Measurements from ENCODE around the gene PCDH9.

Gene PCDH9

DNA sequence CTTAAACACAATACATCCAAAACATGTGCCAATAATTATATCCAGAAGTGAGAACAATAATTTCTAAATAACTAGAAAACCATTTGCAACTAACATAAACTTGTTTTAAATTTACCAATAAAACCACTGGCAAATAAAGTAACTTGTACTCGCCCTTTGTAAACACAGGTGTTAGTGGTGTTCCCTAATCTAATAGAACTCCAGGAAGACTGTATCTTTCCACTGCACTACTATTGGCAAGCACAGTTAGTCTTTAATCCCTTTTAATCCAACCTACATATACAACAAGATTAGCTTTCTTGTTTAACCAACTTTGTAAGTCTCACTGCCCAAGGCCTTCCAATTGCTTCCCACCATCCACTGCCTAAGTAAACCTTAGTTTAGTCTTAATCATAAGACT, 79.5 kb downstream of the PCDH9 start:
- Histone ChIP-seq H4K20me1 (no peaks in the 10 kb centered on the region), H3K9ac (no peak overlapping the region), H3K27ac (no peak overlapping the region), H3K36me3 (no peaks in the 10 kb centered on the region), H3K9me3 (no peaks in the 10 kb centered on the region), H3K4me3 (no peak overlapping the region), H3K27me3 (no peaks in the 10 kb centered on the region), H3K4me2 (no peak overlapping the region), H3K4me1 (peaks cover 37% of the 10 kb centered on the region)
- TF ChIP-seq Cebpa-rat (IDR thresholded peaks at IDR 0.05), result no peak

DNA sequence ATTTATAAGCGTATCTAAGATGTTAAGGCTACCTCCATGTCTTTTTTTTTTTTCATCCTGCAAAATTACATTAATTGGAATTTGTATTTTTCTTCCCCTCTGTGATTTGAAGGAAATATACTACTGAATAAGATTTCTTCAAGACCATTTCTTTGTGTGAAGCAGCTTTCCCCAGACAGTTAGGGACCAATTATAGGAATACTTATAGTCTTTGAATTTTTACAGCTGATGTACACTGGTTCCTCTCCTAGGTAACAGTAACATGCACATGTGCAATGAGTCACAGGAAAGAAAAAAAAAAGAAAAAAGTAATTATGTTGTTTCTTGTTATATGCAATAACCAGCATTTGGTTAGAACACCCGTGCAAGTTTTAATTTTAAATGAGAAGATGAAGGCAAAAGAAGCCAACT, 82.0 kb downstream of the PCDH9 start:
- Histone ChIP-seq H3K36me3 (no peaks in the 10 kb centered on the region), H3K4me2 (peak overlapping the region; percentile 86), H3K9ac (peak overlapping the region; percentile 49; the same call in 1 of the 2 replicates), H3K4me3 (peak overlapping the region; percentile 52; the same call in 1 of the 2 replicates), H3K4me1 (peaks cover 58% of the 10 kb centered on the region), H4K20me1 (no peaks in the 10 kb centered on the region), H3K27ac (peak overlapping the region; percentile 75), H3K27me3 (no peaks in the 10 kb centered on the region), H3K9me3 (no peaks in the 10 kb centered on the region)
- TF ChIP-seq Cebpa-rat (IDR thresholded peaks at IDR 0.05), result no peak

DNA sequence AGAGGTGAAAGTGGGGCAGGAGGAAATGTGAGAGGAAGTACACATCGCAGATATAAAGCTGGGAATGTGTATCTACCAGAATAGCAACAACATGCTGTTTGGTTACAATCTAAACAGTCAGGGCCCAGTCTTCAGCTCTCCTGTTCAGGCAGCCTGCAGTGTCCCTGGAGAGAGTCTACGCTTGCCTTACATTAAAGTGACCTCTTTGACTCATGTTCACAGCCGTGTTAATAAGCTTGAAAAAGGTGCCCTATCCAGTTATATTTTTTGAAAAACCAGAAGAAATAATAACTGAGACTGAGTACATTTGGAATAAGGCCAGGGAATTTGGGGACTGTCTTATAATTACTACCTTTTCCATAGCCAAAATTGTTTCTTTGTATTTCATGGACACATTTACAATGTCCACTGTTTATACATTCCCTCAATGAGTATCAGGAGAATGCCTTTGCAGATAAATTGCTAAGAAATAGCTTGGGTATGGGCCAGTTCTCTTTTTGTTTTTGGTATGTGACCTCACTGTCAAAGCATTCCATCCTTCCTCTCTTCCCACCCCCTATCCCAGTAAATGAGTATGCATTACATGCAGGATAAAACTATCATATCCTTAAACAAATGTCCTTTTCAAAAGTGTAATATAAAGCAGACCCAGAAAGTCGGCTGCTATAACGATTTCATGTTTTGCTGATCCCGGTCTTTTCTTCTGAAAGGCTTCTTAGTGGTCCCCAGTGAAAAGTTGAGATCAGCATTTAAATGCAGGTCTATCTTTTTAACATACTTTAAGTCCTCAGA, 82.6 kb downstream of the PCDH9 start:
- H3K9ac ChIP-seq, result peak overlapping the region; percentile 49
- peak overlapping the region; percentile 75 for H3K27ac ChIP-seq
- no peaks in the 10 kb centered on the region for H3K9me3 ChIP-seq
- peaks cover 58% of the 10 kb centered on the region for H3K4me1 ChIP-seq
- H3K4me2 ChIP-seq, result peak overlapping the region; percentile 86
- TF ChIP-seq Cebpa-rat (IDR thresholded peaks at IDR 0.05), result no peak
- no peaks in the 10 kb centered on the region for H4K20me1 ChIP-seq
- no peaks in the 10 kb centered on the region for H3K27me3 ChIP-seq
- no peaks in the 10 kb centered on the region for H3K36me3 ChIP-seq
- peak overlapping the region; percentile 52 for H3K4me3 ChIP-seq

DNA sequence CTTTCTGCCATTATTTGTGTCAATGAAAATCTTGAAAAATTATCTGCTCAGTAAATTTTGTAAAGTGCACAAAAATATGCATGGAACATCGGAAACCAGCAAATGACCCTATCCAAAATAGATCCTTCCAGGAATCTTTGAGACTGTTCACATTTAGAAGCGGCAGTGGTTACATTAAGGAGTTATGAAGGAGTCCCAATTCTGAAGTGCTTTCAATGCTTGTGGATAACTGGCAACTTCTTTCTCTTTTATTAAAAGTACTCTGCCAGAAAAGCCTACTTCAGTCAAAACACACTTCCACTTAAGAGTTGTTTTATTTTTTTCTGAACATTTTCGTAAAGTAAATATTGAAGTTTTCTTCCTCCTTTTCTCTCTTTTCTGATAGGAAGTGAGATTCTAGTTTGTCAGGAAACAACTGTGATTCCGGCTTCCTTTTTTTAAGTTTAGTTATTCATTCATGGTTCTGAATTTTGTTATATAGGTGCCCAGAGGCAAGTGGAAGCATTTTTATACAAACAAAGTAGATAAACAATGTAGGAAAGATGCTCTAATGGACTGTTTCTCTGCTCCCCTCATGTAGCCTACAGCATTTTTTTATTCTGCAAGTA, 83.5 kb downstream of the PCDH9 start:
- Histone ChIP-seq H3K9ac (peak overlapping the region; percentile 49), H3K36me3 (no peaks in the 10 kb centered on the region), H3K27me3 (no peaks in the 10 kb centered on the region), H3K9me3 (no peaks in the 10 kb centered on the region), H3K4me3 (peak overlapping the region; percentile 52), H3K4me1 (peaks cover 58% of the 10 kb centered on the region), H4K20me1 (no peaks in the 10 kb centered on the region), H3K4me2 (peak overlapping the region; percentile 86), H3K27ac (peak overlapping the region; percentile 75)
- no peak for TF ChIP-seq Cebpa-rat (IDR thresholded peaks at IDR 0.05)

DNA sequence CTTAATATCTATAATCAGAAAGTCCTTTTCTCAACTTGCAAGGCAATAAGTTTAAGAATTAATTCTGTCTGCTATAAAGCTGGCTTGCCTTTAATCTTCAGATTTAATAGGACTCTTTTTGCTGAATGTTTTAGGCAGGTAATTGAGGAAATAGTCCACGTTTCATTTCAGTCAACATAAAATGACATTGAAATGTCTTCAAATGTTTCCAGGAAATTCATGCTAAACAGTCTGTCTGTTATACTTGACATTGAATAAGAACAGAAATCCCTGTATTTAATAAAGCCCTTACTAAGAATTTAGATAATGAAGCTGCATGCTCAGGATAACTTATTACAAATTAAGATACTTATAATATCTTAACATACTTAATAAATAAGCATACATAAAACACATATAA, 84.2 kb downstream of the PCDH9 start:
- no peak overlapping the region for H3K4me3 ChIP-seq
- H3K27me3 ChIP-seq, result no peaks in the 10 kb centered on the region
- no peaks in the 10 kb centered on the region for H3K9me3 ChIP-seq
- peak overlapping the region; percentile 75 for H3K27ac ChIP-seq
- no peaks in the 10 kb centered on the region for H4K20me1 ChIP-seq
- 0 out of 2 replicates have a peak overlapping the region, but pooled peaks have one; percentile 86 for H3K4me2 ChIP-seq
- no peaks in the 10 kb centered on the region for H3K36me3 ChIP-seq
- H3K9ac ChIP-seq, result no peak overlapping the region
- peaks cover 58% of the 10 kb centered on the region for H3K4me1 ChIP-seq
- no peak for TF ChIP-seq Cebpa-rat (IDR thresholded peaks at IDR 0.05)

DNA sequence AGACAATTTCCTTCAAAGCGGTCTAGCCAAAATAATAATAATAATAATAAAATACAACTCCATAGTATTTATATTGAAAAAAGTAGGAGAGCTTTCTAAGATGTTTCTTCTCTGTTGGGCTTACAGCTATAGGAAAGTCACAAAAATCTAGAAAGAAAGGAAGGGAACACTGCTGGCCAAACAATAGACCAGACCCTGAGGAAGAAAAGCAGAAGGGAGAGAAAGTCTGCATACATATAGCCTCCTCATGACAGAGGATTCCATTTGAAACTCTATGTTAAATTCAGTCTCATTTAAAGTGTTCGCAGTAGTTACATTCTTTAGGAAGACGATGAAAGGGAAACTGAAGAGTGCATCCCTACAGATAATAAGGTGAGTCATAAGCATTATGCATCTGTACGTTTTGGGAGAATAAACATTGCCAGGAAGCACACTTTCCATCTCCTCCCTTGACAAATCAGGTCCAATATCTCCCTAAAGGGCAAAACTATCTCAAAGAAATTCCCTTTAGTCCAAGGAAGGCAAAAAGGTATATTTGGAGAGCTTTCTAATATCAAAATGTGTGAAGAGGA, 86.5 kb downstream of the PCDH9 start:
- TF ChIP-seq Cebpa-rat (IDR thresholded peaks at IDR 0.05), result no peak
- Histone ChIP-seq H3K4me3 (no peak overlapping the region), H3K4me2 (peak overlapping the region; percentile 53), H3K36me3 (no peaks in the 10 kb centered on the region), H3K27me3 (no peaks in the 10 kb centered on the region), H3K9me3 (no peaks in the 10 kb centered on the region), H4K20me1 (no peaks in the 10 kb centered on the region), H3K27ac (peak overlapping the region; percentile 7; the same call in 1 of the 2 replicates), H3K4me1 (peaks cover 55% of the 10 kb centered on the region), H3K9ac (no peak overlapping the region)

DNA sequence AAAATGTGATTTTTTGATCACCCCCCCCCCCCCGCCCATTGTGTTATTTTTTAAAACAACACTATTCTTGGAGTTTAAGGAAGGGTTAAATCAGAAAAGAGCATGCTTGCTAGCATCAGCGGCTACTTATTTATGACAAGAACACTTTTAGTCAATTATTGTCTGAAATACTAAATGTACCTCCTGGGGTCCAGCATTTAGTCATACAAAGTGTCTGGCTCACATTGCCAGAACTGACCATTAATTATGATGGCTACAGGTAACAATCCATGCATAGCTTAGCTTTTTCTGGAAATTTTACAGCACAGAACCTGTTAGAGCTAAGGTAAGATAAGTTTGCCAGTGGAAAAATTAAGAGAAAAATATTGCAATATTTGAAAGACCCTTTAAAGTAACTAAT, 90.1 kb downstream of the PCDH9 start:
- Histone ChIP-seq H3K9me3 (no peaks in the 10 kb centered on the region), H3K4me1 (peaks cover 36% of the 10 kb centered on the region), H3K4me2 (no peak overlapping the region), H3K27me3 (no peaks in the 10 kb centered on the region), H3K27ac (no peak overlapping the region), H4K20me1 (no peaks in the 10 kb centered on the region), H3K4me3 (no peak overlapping the region), H3K9ac (no peak overlapping the region), H3K36me3 (no peaks in the 10 kb centered on the region)
- no peak for TF ChIP-seq Cebpa-rat (IDR thresholded peaks at IDR 0.05)

DNA sequence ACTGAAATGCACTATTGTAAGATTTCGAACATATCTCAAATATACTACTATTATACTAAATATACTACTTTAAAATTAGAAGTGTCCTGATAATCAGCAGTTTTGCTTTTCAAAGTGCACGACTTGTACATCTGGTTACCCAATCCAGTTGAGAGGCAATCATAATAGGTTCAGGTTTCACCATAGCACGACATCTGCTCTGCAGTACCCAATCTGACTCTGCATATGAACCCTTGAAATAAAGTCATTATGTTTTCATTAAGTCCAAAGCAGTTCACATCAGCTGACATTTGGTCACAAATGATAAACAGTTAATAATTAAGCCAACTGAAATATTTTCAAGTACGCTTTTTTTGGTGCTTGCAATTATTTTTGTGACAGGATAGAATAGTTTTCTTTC, 90.6 kb downstream of the PCDH9 start:
- H3K4me3 ChIP-seq, result no peak overlapping the region
- no peak overlapping the region for H3K27ac ChIP-seq
- no peak overlapping the region for H3K4me2 ChIP-seq
- no peaks in the 10 kb centered on the region for H4K20me1 ChIP-seq
- no peak for TF ChIP-seq Cebpa-rat (IDR thresholded peaks at IDR 0.05)
- no peaks in the 10 kb centered on the region for H3K36me3 ChIP-seq
- H3K27me3 ChIP-seq, result no peaks in the 10 kb centered on the region
- no peaks in the 10 kb centered on the region for H3K9me3 ChIP-seq
- no peak overlapping the region for H3K9ac ChIP-seq
- H3K4me1 ChIP-seq, result peaks cover 36% of the 10 kb centered on the region

DNA sequence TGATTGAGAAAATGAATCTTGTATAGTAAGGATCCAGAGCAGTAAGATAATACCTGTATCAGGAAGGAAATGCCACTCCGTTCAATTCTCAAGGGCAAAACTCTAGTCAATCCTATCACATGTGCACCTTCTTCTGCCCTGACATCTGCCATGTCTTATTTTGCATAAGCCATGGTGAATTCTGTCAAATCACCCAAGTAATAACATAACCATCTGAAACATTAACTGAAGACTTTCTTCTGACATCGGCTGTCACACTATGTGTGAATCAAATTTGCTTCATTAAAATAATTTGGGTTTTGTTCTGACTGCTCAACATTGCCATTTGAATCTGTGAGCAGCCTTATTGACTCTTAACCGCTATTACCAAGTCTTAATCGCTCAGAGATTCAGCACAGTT, 91.2 kb downstream of the PCDH9 start:
- no peak overlapping the region for H3K27ac ChIP-seq
- no peak overlapping the region for H3K4me2 ChIP-seq
- no peaks in the 10 kb centered on the region for H3K9me3 ChIP-seq
- H4K20me1 ChIP-seq, result no peaks in the 10 kb centered on the region
- H3K4me3 ChIP-seq, result no peak overlapping the region
- H3K27me3 ChIP-seq, result no peaks in the 10 kb centered on the region
- no peak overlapping the region for H3K9ac ChIP-seq
- no peak for TF ChIP-seq Cebpa-rat (IDR thresholded peaks at IDR 0.05)
- no peaks in the 10 kb centered on the region for H3K36me3 ChIP-seq
- peaks cover 36% of the 10 kb centered on the region for H3K4me1 ChIP-seq

All from BLaER1 (cell line).